NCI-H345 (cell line): ENCODE measurements around the gene ARHGEF17.

Source experiments
- DNase-seq: peaks from one replicate; lab custom pipeline; 2025; lab: John Stamatoyannopoulos, UW

Gene ARHGEF17

DNA sequence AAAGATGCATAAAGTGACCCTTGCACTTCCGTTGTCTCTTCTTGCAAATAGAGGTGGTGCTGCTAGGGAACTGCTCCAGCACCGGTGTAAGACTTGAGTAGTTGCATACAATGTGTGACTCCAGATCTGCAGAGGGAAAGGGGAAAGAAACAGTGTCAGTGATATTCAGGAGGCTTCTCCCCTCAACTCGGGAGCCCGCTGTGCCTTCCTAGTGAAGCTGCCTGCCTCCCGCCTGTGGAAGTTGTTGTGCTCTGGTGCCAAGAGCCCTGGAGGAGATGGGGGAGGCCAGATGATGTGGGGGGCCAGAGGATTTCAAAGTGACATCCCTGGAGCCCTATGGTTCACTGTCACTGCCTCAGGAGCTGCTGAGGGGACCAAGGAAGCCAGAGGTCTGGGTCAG lies 98.5 kb downstream of the ARHGEF17 start:
- DNase-seq: no peak

DNA sequence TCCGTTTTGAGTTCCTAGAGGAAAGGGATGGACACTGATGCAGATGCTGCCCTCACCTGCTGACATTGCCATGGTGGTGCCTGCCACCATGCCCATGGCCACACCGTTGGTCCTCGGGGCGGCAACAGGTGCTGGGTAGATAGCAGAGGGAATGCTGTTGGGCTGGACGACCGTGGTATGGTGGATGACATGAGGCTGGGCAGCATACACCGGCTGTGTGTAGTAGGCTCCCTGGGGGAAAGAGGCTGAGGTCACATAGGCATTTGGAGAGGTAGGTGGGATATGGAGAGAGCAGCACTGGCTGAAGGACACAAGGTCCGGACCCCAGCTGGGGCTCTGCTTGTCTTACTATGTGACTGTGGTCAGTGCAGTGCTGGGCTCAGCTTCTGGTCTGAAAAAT lies 101.4 kb downstream of the ARHGEF17 start:
- no peak for DNase-seq

DNA sequence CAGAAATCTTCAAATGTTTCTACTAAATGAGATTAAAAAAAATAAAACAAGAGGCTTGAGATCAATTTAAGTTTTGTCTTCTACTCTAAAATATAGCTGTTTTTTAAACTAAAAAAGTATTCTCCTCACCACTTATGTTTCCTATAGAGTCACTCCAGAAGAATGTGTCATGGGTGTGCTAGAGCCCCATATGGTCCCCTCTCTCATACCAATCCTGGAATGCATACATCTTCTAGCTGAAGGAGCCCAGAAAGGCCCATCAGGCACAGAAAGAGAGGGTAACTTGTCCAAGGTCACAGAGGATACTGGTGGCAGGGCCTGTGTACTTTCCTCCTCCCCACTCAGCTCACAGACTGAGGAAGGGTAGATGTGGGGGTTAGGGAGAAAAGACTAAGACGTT lies 102.6 kb downstream of the ARHGEF17 start:
- DNase-seq: no peak

DNA sequence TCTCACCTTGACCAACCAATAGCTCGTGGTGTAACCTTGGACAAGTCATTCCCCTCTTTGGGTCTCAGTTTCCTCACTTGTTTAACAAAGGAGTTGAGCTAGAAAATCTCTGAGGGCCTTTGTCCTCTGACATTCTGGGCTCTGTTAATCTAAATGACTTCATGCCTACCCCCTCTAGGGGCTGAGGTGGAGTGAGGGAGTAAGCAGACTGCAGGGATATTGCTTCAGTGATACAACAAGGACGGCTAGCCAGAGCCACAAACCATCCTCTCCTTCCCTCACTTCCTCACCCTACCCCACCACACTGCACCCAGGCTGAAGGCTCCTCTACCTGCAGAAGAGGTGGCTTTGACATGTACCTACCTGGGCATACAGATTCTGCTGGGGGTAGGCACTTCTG lies 103.0 kb downstream of the ARHGEF17 start:
- no peak for DNase-seq

DNA sequence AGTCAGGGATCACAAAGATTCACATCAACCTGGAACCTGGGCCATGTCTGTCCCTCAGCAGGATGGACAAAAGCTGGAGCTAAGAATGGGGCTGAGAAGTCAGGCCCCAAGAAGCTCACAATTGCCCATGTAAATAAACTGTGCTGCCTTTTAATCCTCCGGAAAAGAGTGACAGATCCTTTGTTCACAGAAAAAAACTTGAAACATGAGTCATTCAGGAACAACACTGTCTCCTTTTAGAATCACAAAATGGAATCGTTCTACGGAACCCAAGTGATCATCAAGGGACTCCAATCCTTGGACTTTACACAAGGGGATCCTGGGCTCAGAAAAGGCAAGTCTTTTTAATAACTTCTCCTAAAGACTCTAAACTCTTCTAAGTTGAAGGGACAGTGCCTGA lies 104.2 kb downstream of the ARHGEF17 start:
- no peak for DNase-seq

DNA sequence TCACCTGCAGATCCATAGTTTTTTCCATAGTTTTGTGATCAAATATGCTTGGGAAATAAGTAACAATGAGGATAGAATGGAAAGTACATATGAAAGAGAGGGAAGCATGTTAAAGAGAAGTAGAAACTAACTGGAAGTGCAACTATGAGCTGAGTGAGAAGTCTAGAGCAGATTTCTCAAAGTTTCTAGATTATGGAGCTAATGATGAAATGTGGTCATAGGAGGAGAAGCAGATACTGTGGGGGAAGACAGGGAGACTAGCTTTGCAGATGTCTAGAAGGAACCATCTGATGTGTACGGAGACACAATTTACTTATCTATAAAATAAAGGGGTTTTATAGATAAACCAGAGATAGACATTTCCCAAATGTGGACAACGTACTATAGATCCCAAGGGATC lies 105.2 kb downstream of the ARHGEF17 start:
- no peak for DNase-seq

DNA sequence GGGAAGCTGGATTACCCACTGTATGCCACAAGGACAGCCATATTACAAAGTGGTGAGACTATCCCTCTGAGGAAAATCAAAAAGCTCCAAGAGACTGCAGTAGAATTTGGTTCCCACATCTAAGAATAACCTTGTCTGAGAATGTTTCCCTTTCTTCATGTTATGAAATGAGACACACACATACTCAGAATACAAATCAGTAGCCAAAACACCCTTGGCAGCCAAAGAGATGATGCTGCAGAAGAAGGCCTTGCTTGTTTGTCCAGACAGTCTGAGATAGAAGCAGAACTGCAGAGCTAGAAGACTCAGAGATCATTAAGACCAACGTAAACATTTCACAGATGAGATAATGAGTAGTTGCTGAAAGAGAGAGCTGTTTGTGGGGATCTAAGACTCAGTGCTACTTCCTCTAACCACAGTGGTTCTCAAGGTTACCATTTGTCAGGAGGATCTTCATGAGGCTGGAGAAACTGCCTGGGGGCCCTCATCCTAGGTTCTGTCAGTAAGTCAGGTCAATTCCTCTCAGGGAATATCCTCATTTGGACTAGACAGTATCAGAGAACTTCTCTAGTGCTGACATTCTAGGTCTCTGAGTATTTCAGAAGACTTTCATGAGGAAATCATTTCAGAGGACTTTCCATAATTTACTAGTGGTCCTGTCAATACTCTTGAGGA lies 107.0 kb downstream of the ARHGEF17 start:
- no peak for DNase-seq

DNA sequence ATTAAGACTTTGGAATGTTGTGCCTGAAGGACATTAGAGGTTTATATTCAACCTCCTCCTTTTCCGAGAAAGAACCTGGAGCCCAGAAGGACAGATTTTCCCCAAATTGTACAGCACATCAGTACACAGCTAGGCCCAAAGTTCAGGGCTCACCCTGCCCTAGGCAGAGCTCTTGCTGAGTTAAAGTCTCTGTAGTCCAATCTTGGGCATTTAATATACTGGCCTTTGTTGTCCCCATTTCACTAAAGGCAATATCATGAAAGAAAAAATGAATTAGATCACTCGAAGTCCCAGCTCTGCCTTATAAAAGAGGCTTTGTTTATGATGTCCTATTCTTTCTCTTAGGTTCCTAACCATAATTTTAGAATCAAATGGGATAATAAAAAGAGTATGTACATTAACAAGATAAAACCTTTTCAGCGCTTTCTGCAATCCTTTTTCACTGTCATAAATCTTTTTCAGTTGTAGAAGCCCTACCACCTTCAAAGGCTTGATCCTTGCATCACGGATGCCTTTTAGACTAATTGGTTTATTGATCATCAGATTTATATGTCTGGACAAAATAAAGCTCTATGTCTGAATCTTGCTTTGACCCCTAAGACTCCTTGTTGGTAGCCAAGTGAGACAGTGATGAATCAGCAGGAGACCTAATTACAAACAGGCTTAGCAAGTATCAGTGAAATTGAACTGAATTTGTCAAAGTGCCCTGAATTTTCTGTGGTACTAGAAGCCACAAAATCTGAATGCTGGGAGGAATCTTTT lies 108.0 kb downstream of the ARHGEF17 start:
- no peak for DNase-seq

DNA sequence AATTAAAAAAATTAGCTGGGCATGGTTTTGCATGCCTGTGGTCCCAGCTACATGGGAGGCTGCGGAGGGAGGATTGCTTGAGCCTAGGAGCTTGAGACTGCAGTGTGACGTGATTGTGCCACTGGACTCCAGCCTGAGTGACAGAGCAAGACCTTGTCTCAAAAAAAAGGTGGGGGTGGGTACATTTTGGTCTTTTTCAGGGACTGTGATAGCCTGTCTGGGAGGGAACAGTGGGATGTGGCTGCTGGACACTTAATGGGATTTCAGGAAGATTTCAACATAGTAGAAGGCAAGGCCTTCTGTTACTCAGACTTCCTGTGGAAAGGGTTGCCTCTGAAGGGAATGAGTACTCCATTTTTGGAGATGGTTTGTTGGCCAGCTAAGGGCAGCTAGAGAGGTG lies 108.7 kb downstream of the ARHGEF17 start:
- no peak for DNase-seq
